ENCODE measurements around the gene PDAP1. TPM values are rescaled to one million over a fixed set of nuclear protein-coding genes. Genes with fewer than 3 reads are reported as not detected.

Gene PDAP1
- total and polyA plus RNA-seq, 2 of the 8 experiments (the other 6 are each of a cell fraction or from before 2014, with no cell fraction given): 26.6 to 169 TPM

GRCh38 chr7:99433158-99433557, 24.8 kb upstream of the PDAP1 start:
- H2BK120ac ChIP-seq (replicated peaks; ENCODE audit: low read depth, low read length): no peak overlapping the region
- H4K8ac ChIP-seq (ENCODE audit: extremely low read depth, insufficient read depth, low read length): no peak overlapping the region
- H3K27me3 ChIP-seq (replicated peaks in 1 of 4; ENCODE audit: control insufficient read depth in 3 of 4, extremely low read depth in 1 of 4, insufficient read depth in 3 of 4, low read length in 3 of 4): no peaks in the 10 kb centered on the region
- no peak overlapping the region for H2BK12ac ChIP-seq (ENCODE audit: low read depth, low read length)
- WGBS, 2 experiments (ENCODE audit: extremely low coverage in 1 of 2, insufficient coverage in 1 of 2, insufficient read length in 1 of 2, insufficient replicate concordance in 2 of 2, low coverage in 1 of 2, low lambda C conversion rate in 2 of 2, missing lambda C conversion rate in 1 of 2): 92% methylated on average over 9 of the region's 9 CpGs; no CpG with 5 or more reads in 1 of the 2 experiments
- CTCF ChIA-PET (ENCODE audit: partially characterized antibody): interaction anchor here (0.7 to 2.3 kb wide), 2 partner anchors 14 to 23 kb away, joined by 3 to 7 read pairs; no protein-coding TSS in a partner anchor
- no peak overlapping the region for H3K18ac ChIP-seq (ENCODE audit: extremely low read depth, low read length)
- H3K56ac ChIP-seq (replicated peaks; ENCODE audit: insufficient read length, low read depth, low read length): no peak overlapping the region
- no peak overlapping the region for H2BK15ac ChIP-seq (ENCODE audit: low read length)
- H3K4me2 ChIP-seq (ENCODE audit: insufficient read depth in 1 of 2, low read depth in 2 of 2, low read length in 2 of 2): no peak overlapping the region
- H3K79me2 ChIP-seq (ENCODE audit: control insufficient read depth in 1 of 2, insufficient read depth in 2 of 2, low read length in 2 of 2): peaks cover 2 to 22% of the 10 kb centered on the region in 2 experiments; a peak in 2 of 4 replicates
- H2BK20ac ChIP-seq (ENCODE audit: low read length): no peak overlapping the region
- no peak overlapping the region for H3K9ac ChIP-seq (replicated peaks in 1 of 4; ENCODE audit: extremely low read depth in 1 of 4, low read depth in 3 of 4, low read length in 3 of 4)
- peaks cover 0 to 6% of the 10 kb centered on the region in 2 experiments for H4K20me1 ChIP-seq (replicated peaks in 1 of 2; ENCODE audit: control insufficient read depth in 1 of 2, insufficient read depth in 2 of 2, low read length in 2 of 2)
- H2BK5ac ChIP-seq (ENCODE audit: low read depth, low read length): no peak overlapping the region
- POLR2A ChIA-PET (ENCODE audit: partially characterized antibody): interaction anchor here (1.1 to 3.3 kb wide), 6 partner anchors 9 to 27 kb away, joined by 3 to 19 read pairs (median 8); partner anchors contain the start of genes BUD31 and PDAP1
- peaks cover 2% of the 10 kb centered on the region; the same call in 1 of the 2 replicates for H3K79me1 ChIP-seq (ENCODE audit: low read depth, low read length)
- no peak for DNase-seq (ENCODE audit: low read depth in 1 of 2, low spot score in 2 of 2)
- no peaks in the 10 kb centered on the region for H3K23me2 ChIP-seq (ENCODE audit: low read depth, low read length)
- no peak overlapping the region for H3K27ac ChIP-seq (ENCODE audit: low read depth, low read length)
- H3K4ac ChIP-seq (replicated peaks; ENCODE audit: insufficient read length, low read depth, low read length): no peak overlapping the region
- no peak overlapping the region for H3K14ac ChIP-seq (ENCODE audit: insufficient read length)
- no peak overlapping the region for H3K23ac ChIP-seq (ENCODE audit: insufficient read length)
- H2AK5ac ChIP-seq (ENCODE audit: low read depth, low read length): no peak overlapping the region
- H3K4me3 ChIP-seq (ENCODE audit: extremely low read depth in 1 of 4, insufficient read depth in 2 of 4, low read depth in 3 of 4, low read length in 4 of 4): no peak overlapping the region
- no peak overlapping the region for H2AFZ ChIP-seq (ENCODE audit: low read length)
- no peaks in the 10 kb centered on the region for H3K9me3 ChIP-seq (ENCODE audit: insufficient read depth in 2 of 2, low read depth in 1 of 2, low read length in 1 of 2)
- peaks cover 0 to 5% (median 3%) of the 10 kb centered on the region in 4 experiments; a peak in 4 of 7 replicates for H3K4me1 ChIP-seq (replicated peaks in 1 of 4; ENCODE audit: control insufficient read depth in 3 of 4, insufficient read depth in 4 of 4, low read length in 3 of 4)
- H4K5ac ChIP-seq (ENCODE audit: insufficient read length, low read depth, low read length): no peak overlapping the region
- no peak for FAIRE-seq
- peaks cover 17 to 55% (median 44%) of the 10 kb centered on the region in 4 experiments for H3K36me3 ChIP-seq (ENCODE audit: control insufficient read depth in 2 of 4, insufficient read depth in 4 of 4, low read length in 3 of 4)
- no peak overlapping the region for H4K91ac ChIP-seq (replicated peaks; ENCODE audit: insufficient read length, low read length)
- TF ChIP-seq NANOG (IDR thresholded peaks at IDR 0.05; ENCODE audit: insufficient read depth, low read depth, low read length, poor library complexity, severe bottlenecking): no peak
- no peak for TF ChIP-seq POLR2AphosphoS5 (IDR thresholded peaks at IDR 0.05; ENCODE audit: low read depth, low read length)
- TF ChIP-seq SRF (IDR thresholded peaks at IDR 0.05; ENCODE audit: low read depth, low read length): no peak
- no peak for TF ChIP-seq SUZ12 (IDR thresholded peaks at IDR 0.05; ENCODE audit: low read length)
- TF ChIP-seq CTBP2 (IDR thresholded peaks at IDR 0.05; ENCODE audit: borderline replicate concordance, insufficient read depth, insufficient read length, low read length): no peak
- TF ChIP-seq GABPA (IDR thresholded peaks at IDR 0.05; ENCODE audit: borderline replicate concordance, insufficient read depth, low read length): no peak
- no peak for TF ChIP-seq KDM5A (IDR thresholded peaks at IDR 0.05; ENCODE audit: low read length)
- no peak for TF ChIP-seq ATF2 (IDR thresholded peaks at IDR 0.05; ENCODE audit: low read length)
- no peak for TF ChIP-seq ASH2L (IDR thresholded peaks at IDR 0.05; ENCODE audit: low read length)
- TF ChIP-seq RNF2 (IDR thresholded peaks at IDR 0.05; ENCODE audit: borderline replicate concordance, low read depth, low read length, missing control alignments, poor library complexity, severe bottlenecking): no peak
- TF ChIP-seq RBBP5 (IDR thresholded peaks at IDR 0.05; ENCODE audit: borderline replicate concordance, low read depth, low read length): no peak
